HG02885 (cell line): Measurements from ENCODE around the gene RHOV.

ENCODE experiments used
- ATAC-seq: cut with Tn5 transposase; IDR thresholded peaks from one replicate; pipeline ENCODE4 v1.9.1; 2021; ENCODE audit warnings: mild to moderate bottlenecking; ENCODE audit not compliant: unreplicated experiment, poor library complexity

The RHOV gene

GRCh38 chr15:40873694-40874561 lies at the start of gene RHOV:
Gene RHOV, minus strand, starts transcription at chr15:40874234. Its CDS starts 95 bp downstream, at chr15:40874139.
- peak; percentile 58 for ATAC-seq

- no peak for ATAC-seq
These were observed 49.5 kb upstream of the RHOV start for GRCh38 chr15:40923551-40923950.

GRCh38 chr15:40922608-40923005 lies 48.6 kb upstream of the RHOV start:
- no peak for ATAC-seq

- ATAC-seq = no peak
These were observed 48.0 kb upstream of the RHOV start for GRCh38 chr15:40921949-40922607.

GRCh38 chr15:40918799-40919392 lies 44.9 kb upstream of the RHOV start:
- ATAC-seq = no peak

GRCh38 chr15:40918146-40918798 lies 44.2 kb upstream of the RHOV start:
- ATAC-seq = no peak

- ATAC-seq = no peak
These were observed 43.6 kb upstream of the RHOV start for GRCh38 chr15:40917585-40917984.

GRCh38 chr15:40915679-40916078 lies 41.6 kb upstream of the RHOV start:
- no peak for ATAC-seq

- no peak for ATAC-seq
These were observed 41.2 kb upstream of the RHOV start for GRCh38 chr15:40915116-40915661.

- no peak for ATAC-seq
These were observed 40.5 kb upstream of the RHOV start for GRCh38 chr15:40914486-40914885.

- no peak for ATAC-seq
These were observed 40.0 kb upstream of the RHOV start for GRCh38 chr15:40914013-40914412.

- no peak for ATAC-seq
These were observed 38.4 kb upstream of the RHOV start for GRCh38 chr15:40912478-40912877.

GRCh38 chr15:40911693-40912092 lies 37.7 kb upstream of the RHOV start:
- no peak for ATAC-seq

- ATAC-seq = no peak
These were observed 37.1 kb upstream of the RHOV start for GRCh38 chr15:40911141-40911540.

- no peak for ATAC-seq
These were observed 35.9 kb upstream of the RHOV start for GRCh38 chr15:40909662-40910630.

GRCh38 chr15:40908095-40908494 lies 34.1 kb upstream of the RHOV start:
- no peak for ATAC-seq

GRCh38 chr15:40906991-40907802 lies 33.2 kb upstream of the RHOV start:
- no peak for ATAC-seq
